Activated CD4-positive, alpha-beta memory T cell treated with anti-CD3 and anti-CD28 coated beads, Interleukin-2, amount 10 ng/mL, durations not matched to agents 7 days and 5 days (primary cell): Measurements from ENCODE around the gene CPNE9. TPM values are rescaled to one million over a fixed set of nuclear protein-coding genes. Genes with fewer than 3 reads are reported as not detected.

Source experiments
- CTCF ChIA-PET: fragments of 350-600 bp; sonication (Branson Sonifier 250); formaldehyde crosslinking; loops from one replicate; lab custom pipeline; 2021; ENCODE audit warnings: antibody characterized with exemption, inconsistent platforms; lab: Charles Lee
- POLR2A ChIA-PET: fragments of 350-600 bp; sonication (Branson Sonifier 250); formaldehyde crosslinking; loops from one replicate; lab custom pipeline; 2021; ENCODE audit warnings: antibody characterized with exemption; lab: Charles Lee
- DNase-seq: peaks from one replicate; pipeline ENCODE4 v3.0.0-alpha.2; 2020
- H3K27ac Mint-ChIP-seq: one replicate; pipeline ENCODE4 v1.8.0; 2021; ENCODE audit warnings: mild to moderate bottlenecking, mixed read lengths
- H3K27me3 Mint-ChIP-seq: one replicate; pipeline ENCODE4 v1.8.0; 2021; ENCODE audit warnings: mixed read lengths
- H3K36me3 Mint-ChIP-seq: one replicate; pipeline ENCODE4 v1.8.0; 2021; ENCODE audit warnings: low read depth, mixed read lengths
- H3K4me1 Mint-ChIP-seq: one replicate; pipeline ENCODE4 v1.8.0; 2021; ENCODE audit warnings: mixed read lengths
- H3K4me3 Mint-ChIP-seq: one replicate; pipeline ENCODE4 v1.8.0; 2021; ENCODE audit warnings: mild to moderate bottlenecking, mixed read lengths
- H3K9me3 Mint-ChIP-seq: one replicate; pipeline ENCODE4 v1.8.0; 2021; ENCODE audit warnings: mixed read lengths
- total RNA-seq, 2 experiments: library from RNA; stranded (reverse); gene quantifications; one replicate each; pipeline ENCODE4 v1.2.3, GENCODE V29; 2021

CPNE9 gene
- total RNA-seq: under 1 TPM in 1 of 2 experiments, not detected in 1; 0.33 TPM

GRCh38 chr3:9703736-9704346, at the start of gene CPNE9:
Gene CPNE9 (plus strand): TSS chr3:9703833. CDS start chr3:9703997, 164 bp downstream.
- Mint-ChIP-seq H3K4me3 (no peak within 1 kb of the TSS), H3K27me3 (peaks cover 28% of the 10 kb centered on the region), H3K36me3 (peaks cover 31% of the 10 kb centered on the region), H3K4me1 (peaks cover 9% of the 10 kb centered on the region), H3K9me3 (no peaks in the 10 kb centered on the region), H3K27ac (no peak within 1 kb of the TSS)
- no peak for DNase-seq
- POLR2A ChIA-PET: interaction anchor here (0.6 kb wide), 1 partner anchor 315 kb away, joined by 4 read pairs; no protein-coding TSS in a partner anchor
- CTCF ChIA-PET: no interaction called here

GRCh38 chr3:9659849-9660248, 43.8 kb upstream of the CPNE9 start:
- Mint-ChIP-seq H3K4me3 (no peak overlapping the region), H3K36me3 (peaks cover 68% of the 10 kb centered on the region), H3K27ac (no peak overlapping the region), H3K27me3 (no peaks in the 10 kb centered on the region), H3K9me3 (no peaks in the 10 kb centered on the region), H3K4me1 (peaks cover 2% of the 10 kb centered on the region)
- CTCF ChIA-PET: no interaction called here
- POLR2A ChIA-PET: interaction anchor here (0.6 to 2.8 kb wide), 2 partner anchors 10 to 72 kb away, joined by 3 to 12 read pairs; partner anchors contain the start of genes BRPF1 and MTMR14
- DNase-seq: no peak

- no peak for DNase-seq
- ChIA-PET POLR2A (no interaction called here), CTCF (no interaction called here)
- Mint-ChIP-seq H3K4me3 (no peak overlapping the region), H3K27me3 (no peaks in the 10 kb centered on the region), H3K36me3 (peaks cover 66% of the 10 kb centered on the region), H3K9me3 (no peaks in the 10 kb centered on the region), H3K27ac (no peak overlapping the region), H3K4me1 (peaks cover 2% of the 10 kb centered on the region)
These were observed 42.7 kb upstream of the CPNE9 start for GRCh38 chr3:9660972-9661371.

- Mint-ChIP-seq H3K27ac (no peak overlapping the region), H3K36me3 (peaks cover 64% of the 10 kb centered on the region), H3K4me1 (no peaks in the 10 kb centered on the region), H3K4me3 (no peak overlapping the region), H3K27me3 (no peaks in the 10 kb centered on the region), H3K9me3 (no peaks in the 10 kb centered on the region)
- CTCF ChIA-PET: no interaction called here
- POLR2A ChIA-PET: no interaction called here
- DNase-seq: no peak
These were observed 39.4 kb upstream of the CPNE9 start for GRCh38 chr3:9664119-9664751.

- DNase-seq: no peak
- CTCF ChIA-PET: no interaction called here
- H3K9me3 Mint-ChIP-seq: no peaks in the 10 kb centered on the region
- no peaks in the 10 kb centered on the region for H3K27me3 Mint-ChIP-seq
- H3K27ac Mint-ChIP-seq: no peak overlapping the region
- POLR2A ChIA-PET: no interaction called here
- H3K36me3 Mint-ChIP-seq: peaks cover 59% of the 10 kb centered on the region
- no peaks in the 10 kb centered on the region for H3K4me1 Mint-ChIP-seq
- no peak overlapping the region for H3K4me3 Mint-ChIP-seq
These were observed 36.8 kb upstream of the CPNE9 start for GRCh38 chr3:9666704-9667445.

GRCh38 chr3:9669277-9669676, 34.4 kb upstream of the CPNE9 start:
- ChIA-PET POLR2A (interaction anchor here (1.8 kb wide), 1 partner anchor 20 kb away, joined by 5 read pairs; the partner anchor contains the start of gene MTMR14), CTCF (no interaction called here)
- Mint-ChIP-seq H3K27ac (no peak overlapping the region), H3K4me3 (no peak overlapping the region), H3K36me3 (peaks cover 58% of the 10 kb centered on the region), H3K9me3 (no peaks in the 10 kb centered on the region), H3K27me3 (no peaks in the 10 kb centered on the region), H3K4me1 (no peaks in the 10 kb centered on the region)
- DNase-seq: no peak

GRCh38 chr3:9669720-9670432, 33.8 kb upstream of the CPNE9 start:
- no peak overlapping the region for H3K27ac Mint-ChIP-seq
- no peak for DNase-seq
- no peaks in the 10 kb centered on the region for H3K27me3 Mint-ChIP-seq
- no peaks in the 10 kb centered on the region for H3K4me1 Mint-ChIP-seq
- H3K36me3 Mint-ChIP-seq: peaks cover 54% of the 10 kb centered on the region
- ChIA-PET POLR2A (interaction anchor here (1.8 kb wide), 1 partner anchor 20 kb away, joined by 5 read pairs; the partner anchor contains the start of gene MTMR14), CTCF (interaction anchor here (1.3 kb wide), 1 partner anchor 165 kb away, joined by 3 read pairs; no protein-coding TSS in a partner anchor)
- H3K4me3 Mint-ChIP-seq: no peak overlapping the region
- H3K9me3 Mint-ChIP-seq: no peaks in the 10 kb centered on the region

- POLR2A ChIA-PET: no interaction called here
- DNase-seq: no peak
- no peaks in the 10 kb centered on the region for H3K4me1 Mint-ChIP-seq
- H3K9me3 Mint-ChIP-seq: no peaks in the 10 kb centered on the region
- H3K4me3 Mint-ChIP-seq: no peak overlapping the region
- no peaks in the 10 kb centered on the region for H3K27me3 Mint-ChIP-seq
- no peak overlapping the region for H3K27ac Mint-ChIP-seq
- CTCF ChIA-PET: interaction anchor here (1.5 kb wide), 1 partner anchor 12 kb away, joined by 3 read pairs; no protein-coding TSS in a partner anchor
- peaks cover 48% of the 10 kb centered on the region for H3K36me3 Mint-ChIP-seq
These were observed 30.6 kb upstream of the CPNE9 start for GRCh38 chr3:9673082-9673481.

- ChIA-PET POLR2A (no interaction called here), CTCF (no interaction called here)
- H3K27ac Mint-ChIP-seq: no peak overlapping the region
- no peaks in the 10 kb centered on the region for H3K27me3 Mint-ChIP-seq
- H3K4me1 Mint-ChIP-seq: no peaks in the 10 kb centered on the region
- H3K36me3 Mint-ChIP-seq: peaks cover 49% of the 10 kb centered on the region
- no peak overlapping the region for H3K4me3 Mint-ChIP-seq
- DNase-seq: no peak
- no peaks in the 10 kb centered on the region for H3K9me3 Mint-ChIP-seq
These were observed 29.9 kb upstream of the CPNE9 start for GRCh38 chr3:9673752-9674151.

- no peaks in the 10 kb centered on the region for H3K9me3 Mint-ChIP-seq
These were observed 27.8 kb upstream of the CPNE9 start for GRCh38 chr3:9675736-9676290.

GRCh38 chr3:9676785-9677184, 26.8 kb upstream of the CPNE9 start:
- Mint-ChIP-seq H3K9me3 (no peaks in the 10 kb centered on the region), H3K4me3 (no peak overlapping the region), H3K36me3 (peaks cover 60% of the 10 kb centered on the region), H3K4me1 (no peaks in the 10 kb centered on the region), H3K27me3 (no peaks in the 10 kb centered on the region), H3K27ac (no peak overlapping the region)
- ChIA-PET POLR2A (no interaction called here), CTCF (interaction anchor here (1.6 kb wide), 1 partner anchor 173 kb away, joined by 4 read pairs; no protein-coding TSS in a partner anchor)
- DNase-seq: no peak

More at GRCh38 chr3:9675736-9676290, 27.8 kb upstream of the CPNE9 start:
- Mint-ChIP-seq H3K4me1 (no peaks in the 10 kb centered on the region), H3K4me3 (no peak overlapping the region), H3K36me3 (peaks cover 51% of the 10 kb centered on the region), H3K27me3 (no peaks in the 10 kb centered on the region), H3K27ac (no peak overlapping the region)
- no peak for DNase-seq
- CTCF ChIA-PET: interaction anchor here (1.6 kb wide), 1 partner anchor 172 kb away, joined by 4 read pairs; no protein-coding TSS in a partner anchor
- POLR2A ChIA-PET: no interaction called here

GRCh38 chr3:9678493-9678892, 25.1 kb upstream of the CPNE9 start:
- peaks cover 55% of the 10 kb centered on the region for H3K36me3 Mint-ChIP-seq
- no peaks in the 10 kb centered on the region for H3K4me1 Mint-ChIP-seq
- ChIA-PET CTCF (no interaction called here), POLR2A (interaction anchor here (0.8 kb wide), 1 partner anchor 29 kb away, joined by 4 read pairs; the partner anchor contains the start of gene MTMR14)
- H3K4me3 Mint-ChIP-seq: no peak overlapping the region
- no peaks in the 10 kb centered on the region for H3K9me3 Mint-ChIP-seq
- no peak overlapping the region for H3K27ac Mint-ChIP-seq
- no peak for DNase-seq
- H3K27me3 Mint-ChIP-seq: no peaks in the 10 kb centered on the region
